Measurements from ENCODE around the gene JADE2.
"Not testable (repeated sequence)": the region's sequence is repeated elsewhere in the genome, so short reads cannot be mapped to it uniquely, and the experiment has no call there.

Gene JADE2

DNA sequence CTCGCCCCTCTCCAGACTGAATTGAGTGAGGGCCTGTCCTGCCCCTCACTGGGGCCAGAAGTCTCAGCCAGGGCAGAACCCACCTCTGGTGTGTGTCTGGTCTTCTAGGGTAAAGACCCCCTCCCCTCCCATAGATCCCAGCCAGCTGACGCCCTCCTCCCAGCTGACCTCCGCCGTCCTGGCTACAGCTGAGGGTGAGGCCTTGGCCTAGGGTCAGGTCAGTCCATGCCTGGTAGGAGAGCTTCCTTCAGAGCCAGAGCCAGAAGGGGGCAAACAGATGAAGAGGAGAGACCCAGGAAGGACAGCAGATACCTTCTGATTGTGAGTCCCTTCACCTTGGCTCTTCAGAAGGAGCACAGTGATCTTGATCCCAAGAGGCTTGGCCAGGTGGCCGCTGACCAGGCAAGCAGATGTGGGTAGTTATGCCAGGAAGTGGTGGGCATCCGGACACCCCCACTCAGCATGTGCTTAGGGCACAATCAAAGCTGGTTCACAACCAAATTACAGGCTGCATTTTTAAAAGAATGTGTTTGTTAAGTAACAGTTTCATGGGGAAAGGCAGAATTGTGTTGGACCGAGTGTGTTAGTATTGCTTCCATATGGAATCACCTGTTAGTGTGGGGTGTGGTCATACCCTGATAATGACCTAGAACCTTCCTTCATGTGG lies 29.9 kb downstream of the JADE2 start:
- Histone ChIP-seq H3K4me1 (ENCODE audit: insufficient read depth, insufficient read length) (peaks cover 5% of the 10 kb centered on the region), H3K9ac (ENCODE audit: insufficient read length, low read depth) (no peak overlapping the region), H3K4me3 (ENCODE audit: insufficient read length, low read depth) (no peak overlapping the region), H3K36me3 (ENCODE audit: insufficient read depth, insufficient read length, low read length) (peaks cover 66% of the 10 kb centered on the region), H3K9me3 (ENCODE audit: insufficient read depth, low read length) (no peaks in the 10 kb centered on the region), H3K27me3 (ENCODE audit: insufficient read depth, insufficient read length) (no peaks in the 10 kb centered on the region)
- TF ChIP-seq SUZ12 (IDR thresholded peaks at IDR 0.05; ENCODE audit: extremely low read depth, insufficient read depth, insufficient read length) (no peak), YY1 (IDR thresholded peaks at IDR 0.05; ENCODE audit: insufficient read depth, insufficient read length) (no peak), ZNF274 (IDR thresholded peaks at IDR 0.05; ENCODE audit: low read depth, low read length) (no peak)
- DNase-seq (ENCODE audit: low read depth, low spot score): no peak

DNA sequence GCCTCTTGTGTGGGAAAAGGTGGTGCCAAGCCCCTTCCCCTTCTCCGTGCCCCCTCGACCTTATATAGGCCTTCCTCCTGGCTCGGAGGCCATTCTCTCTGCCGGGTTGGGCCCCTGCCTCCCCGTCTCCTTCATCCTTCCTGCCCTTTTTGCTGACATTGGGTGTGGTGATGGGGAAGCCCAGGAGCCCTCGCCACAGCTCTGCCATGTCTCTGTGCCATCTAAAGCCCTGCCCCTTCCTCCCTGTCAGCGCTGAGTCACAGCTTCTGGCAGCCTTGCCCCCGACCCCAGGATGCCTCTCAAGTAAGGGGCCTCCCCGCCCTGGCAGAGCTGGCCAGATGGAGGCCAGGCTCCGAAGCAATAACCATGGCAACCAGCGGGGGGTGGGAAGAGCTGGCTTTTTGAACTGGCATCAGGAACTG lies 30.4 kb downstream of the JADE2 start:
- Histone ChIP-seq H3K4me3 (ENCODE audit: insufficient read length, low read depth) (no peak overlapping the region), H3K36me3 (ENCODE audit: insufficient read depth, insufficient read length, low read length) (peaks cover 67% of the 10 kb centered on the region), H3K9ac (ENCODE audit: insufficient read length, low read depth) (no peak overlapping the region), H3K9me3 (ENCODE audit: insufficient read depth, low read length) (no peaks in the 10 kb centered on the region), H3K27me3 (ENCODE audit: insufficient read depth, insufficient read length) (no peaks in the 10 kb centered on the region), H3K4me1 (ENCODE audit: insufficient read depth, insufficient read length) (peaks cover under 1% of the 10 kb centered on the region)
- no peak for TF ChIP-seq ZNF274 (IDR thresholded peaks at IDR 0.05; ENCODE audit: low read depth, low read length)
- TF ChIP-seq YY1 (IDR thresholded peaks at IDR 0.05; ENCODE audit: insufficient read depth, insufficient read length): no peak
- no peak for TF ChIP-seq SUZ12 (IDR thresholded peaks at IDR 0.05; ENCODE audit: extremely low read depth, insufficient read depth, insufficient read length)
- no peak for DNase-seq (ENCODE audit: low read depth, low spot score)

- peaks cover 71% of the 10 kb centered on the region for H3K36me3 ChIP-seq (ENCODE audit: insufficient read depth, insufficient read length, low read length)
- H3K9ac ChIP-seq (ENCODE audit: insufficient read length, low read depth); H3K4me1 ChIP-seq (ENCODE audit: insufficient read depth, insufficient read length); DNase-seq (ENCODE audit: low read depth, low spot score); H3K4me3 ChIP-seq (ENCODE audit: insufficient read length, low read depth); H3K27me3 ChIP-seq (ENCODE audit: insufficient read depth, insufficient read length); H3K9me3 ChIP-seq (ENCODE audit: insufficient read depth, low read length): not testable (repeated sequence)
Measured at GRCh38 chr5:134556588-134556987, 31.1 kb downstream of the JADE2 start.

- Histone ChIP-seq H3K4me1 (ENCODE audit: insufficient read depth, insufficient read length) (peaks cover under 1% of the 10 kb centered on the region), H3K9me3 (ENCODE audit: insufficient read depth, low read length) (no peaks in the 10 kb centered on the region), H3K9ac (ENCODE audit: insufficient read length, low read depth) (no peak overlapping the region), H3K36me3 (ENCODE audit: insufficient read depth, insufficient read length, low read length) (peaks cover 71% of the 10 kb centered on the region), H3K4me3 (ENCODE audit: insufficient read length, low read depth) (no peak overlapping the region), H3K27me3 (ENCODE audit: insufficient read depth, insufficient read length) (no peaks in the 10 kb centered on the region)
- no peak for TF ChIP-seq YY1 (IDR thresholded peaks at IDR 0.05; ENCODE audit: insufficient read depth, insufficient read length)
- no peak for TF ChIP-seq SUZ12 (IDR thresholded peaks at IDR 0.05; ENCODE audit: extremely low read depth, insufficient read depth, insufficient read length)
- no peak for TF ChIP-seq ZNF274 (IDR thresholded peaks at IDR 0.05; ENCODE audit: low read depth, low read length)
- DNase-seq (ENCODE audit: low read depth, low spot score): no peak
Measured at GRCh38 chr5:134556994-134557393, 31.5 kb downstream of the JADE2 start.

- Histone ChIP-seq H3K4me3 (ENCODE audit: insufficient read length, low read depth) (no peak overlapping the region), H3K9ac (ENCODE audit: insufficient read length, low read depth) (no peak overlapping the region), H3K9me3 (ENCODE audit: insufficient read depth, low read length) (no peaks in the 10 kb centered on the region), H3K4me1 (ENCODE audit: insufficient read depth, insufficient read length) (peaks cover 2% of the 10 kb centered on the region), H3K36me3 (ENCODE audit: insufficient read depth, insufficient read length, low read length) (peaks cover 77% of the 10 kb centered on the region), H3K27me3 (ENCODE audit: insufficient read depth, insufficient read length) (no peaks in the 10 kb centered on the region)
- TF ChIP-seq YY1 (IDR thresholded peaks at IDR 0.05; ENCODE audit: insufficient read depth, insufficient read length) (no peak), ZNF274 (IDR thresholded peaks at IDR 0.05; ENCODE audit: low read depth, low read length) (no peak)
- no peak for DNase-seq (ENCODE audit: low read depth, low spot score)
Measured at GRCh38 chr5:134559672-134560071, 34.2 kb downstream of the JADE2 start.

- peaks cover 3% of the 10 kb centered on the region for H3K4me1 ChIP-seq (ENCODE audit: insufficient read depth, insufficient read length)
- no peak for TF ChIP-seq SUZ12 (IDR thresholded peaks at IDR 0.05; ENCODE audit: extremely low read depth, insufficient read depth, insufficient read length)
- no peak for TF ChIP-seq YY1 (IDR thresholded peaks at IDR 0.05; ENCODE audit: insufficient read depth, insufficient read length)
- no peak for TF ChIP-seq ZNF274 (IDR thresholded peaks at IDR 0.05; ENCODE audit: low read depth, low read length)
- H3K27me3 ChIP-seq (ENCODE audit: insufficient read depth, insufficient read length): no peaks in the 10 kb centered on the region
- DNase-seq (ENCODE audit: low read depth, low spot score): no peak
- H3K36me3 ChIP-seq (ENCODE audit: insufficient read depth, insufficient read length, low read length): peaks cover 78% of the 10 kb centered on the region
- no peak overlapping the region for H3K9ac ChIP-seq (ENCODE audit: insufficient read length, low read depth)
- no peaks in the 10 kb centered on the region for H3K9me3 ChIP-seq (ENCODE audit: insufficient read depth, low read length)
- no peak overlapping the region for H3K4me3 ChIP-seq (ENCODE audit: insufficient read length, low read depth)
Measured at GRCh38 chr5:134560698-134561097, 35.2 kb downstream of the JADE2 start.

- DNase-seq (ENCODE audit: low read depth, low spot score): no peak
- Histone ChIP-seq H3K4me3 (ENCODE audit: insufficient read length, low read depth) (no peak overlapping the region), H3K4me1 (ENCODE audit: insufficient read depth, insufficient read length) (peaks cover 3% of the 10 kb centered on the region), H3K9me3 (ENCODE audit: insufficient read depth, low read length) (no peaks in the 10 kb centered on the region), H3K27me3 (ENCODE audit: insufficient read depth, insufficient read length) (no peaks in the 10 kb centered on the region), H3K9ac (ENCODE audit: insufficient read length, low read depth) (peak overlapping the region; percentile 61), H3K36me3 (ENCODE audit: insufficient read depth, insufficient read length, low read length) (peaks cover 82% of the 10 kb centered on the region)
- TF ChIP-seq SUZ12 (IDR thresholded peaks at IDR 0.05; ENCODE audit: extremely low read depth, insufficient read depth, insufficient read length) (no peak), ZNF274 (IDR thresholded peaks at IDR 0.05; ENCODE audit: low read depth, low read length) (no peak), YY1 (IDR thresholded peaks at IDR 0.05; ENCODE audit: insufficient read depth, insufficient read length) (no peak)
Measured at GRCh38 chr5:134561871-134562296, 36.4 kb downstream of the JADE2 start.
